Left ventricle myocardium inferior (tissue), 1 donor: ENCODE measurements around the gene RAB3C. TPM values are rescaled to one million over a fixed set of nuclear protein-coding genes. Genes with fewer than 3 reads are reported as not detected.

Experiments
- DNase-seq: peaks from one replicate; pipeline ENCODE4 v3.0.0-alpha.2; 2020
- H3K27ac ChIP-seq: fragments of 200-600 bp; replicated peaks from 2 replicates; pipeline ENCODE4 v1.8.0; 2021
- H3K27me3 ChIP-seq: fragments of 200-600 bp; 2 replicates; pipeline ENCODE4 v1.8.0; 2021; ENCODE audit warnings: low read depth
- H3K36me3 ChIP-seq: fragments of 200-600 bp; 2 replicates; pipeline ENCODE4 v1.8.0; 2021
- H3K4me1 ChIP-seq: fragments of 200-600 bp; 2 replicates; pipeline ENCODE4 v1.8.0; 2021
- H3K4me3 ChIP-seq: fragments of 200-600 bp; 2 replicates; pipeline ENCODE4 v1.8.0; 2021; ENCODE audit warnings: mild to moderate bottlenecking, moderate library complexity
- H3K9me3 ChIP-seq: fragments of 200-600 bp; replicated peaks from 2 replicates; pipeline ENCODE4 v1.8.0; 2021
- intact Hi-C: fragments of 100-400 bp; cut with micrococcal nuclease; formaldehyde crosslinking; loops from one replicate; pipeline ENCODE4 v1.11.0; 2022
- total RNA-seq: library from RNA; stranded (reverse); fragmentation: NEBNext Ultra II Directional; extraction: Animal tissue kit (Norgen Biotek cat#: 25700); gene quantifications from one replicate; pipeline ENCODE4 v1.2.1, GENCODE V29; 2021
- TF ChIP-seq, protein P1 (sequence below): fragments of 200-600 bp; IDR thresholded peaks from 2 replicates; pipeline ENCODE4 v1.8.0; 2021; ENCODE audit warnings: antibody characterized with exemption, mild to moderate bottlenecking, borderline replicate concordance
- donor health status: DM: no; HTN: yes; CAD: no; lungs with severe emphysema.

RAB3C gene
- total RNA-seq, 1 donor from 2014 or later = 1.2 TPM

DNA sequence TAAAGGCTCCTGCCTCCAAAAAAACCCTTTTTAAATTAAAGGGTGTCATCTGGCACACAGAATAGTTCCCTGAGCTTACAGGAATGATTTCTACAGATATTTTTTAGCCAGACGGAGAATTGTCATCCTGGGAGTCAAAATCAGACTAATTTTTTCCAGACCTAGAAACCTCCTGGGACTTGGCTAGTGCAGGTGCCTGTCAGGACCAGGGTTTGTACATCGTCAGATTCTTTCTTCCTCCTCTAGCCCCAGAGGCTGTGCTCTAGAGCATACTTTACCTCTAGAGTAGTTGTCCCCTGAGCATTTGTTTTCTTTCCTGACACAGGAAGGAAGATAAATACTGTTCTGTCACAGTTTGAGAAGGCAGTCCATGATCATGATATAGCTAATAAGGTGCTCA is 52.5 kb downstream of the RAB3C start:
- Histone ChIP-seq H3K4me1 (no peaks in the 10 kb centered on the region), H3K27ac (no peak overlapping the region), H3K27me3 (no peaks in the 10 kb centered on the region), H3K36me3 (no peaks in the 10 kb centered on the region), H3K9me3 (no peaks in the 10 kb centered on the region), H3K4me3 (no peak overlapping the region)
- no peak for DNase-seq
- TF ChIP-seq, protein P1, sequence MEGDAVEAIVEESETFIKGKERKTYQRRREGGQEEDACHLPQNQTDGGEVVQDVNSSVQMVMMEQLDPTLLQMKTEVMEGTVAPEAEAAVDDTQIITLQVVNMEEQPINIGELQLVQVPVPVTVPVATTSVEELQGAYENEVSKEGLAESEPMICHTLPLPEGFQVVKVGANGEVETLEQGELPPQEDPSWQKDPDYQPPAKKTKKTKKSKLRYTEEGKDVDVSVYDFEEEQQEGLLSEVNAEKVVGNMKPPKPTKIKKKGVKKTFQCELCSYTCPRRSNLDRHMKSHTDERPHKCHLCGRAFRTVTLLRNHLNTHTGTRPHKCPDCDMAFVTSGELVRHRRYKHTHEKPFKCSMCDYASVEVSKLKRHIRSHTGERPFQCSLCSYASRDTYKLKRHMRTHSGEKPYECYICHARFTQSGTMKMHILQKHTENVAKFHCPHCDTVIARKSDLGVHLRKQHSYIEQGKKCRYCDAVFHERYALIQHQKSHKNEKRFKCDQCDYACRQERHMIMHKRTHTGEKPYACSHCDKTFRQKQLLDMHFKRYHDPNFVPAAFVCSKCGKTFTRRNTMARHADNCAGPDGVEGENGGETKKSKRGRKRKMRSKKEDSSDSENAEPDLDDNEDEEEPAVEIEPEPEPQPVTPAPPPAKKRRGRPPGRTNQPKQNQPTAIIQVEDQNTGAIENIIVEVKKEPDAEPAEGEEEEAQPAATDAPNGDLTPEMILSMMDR = no peak
- intact Hi-C loops = no loop called here

DNA sequence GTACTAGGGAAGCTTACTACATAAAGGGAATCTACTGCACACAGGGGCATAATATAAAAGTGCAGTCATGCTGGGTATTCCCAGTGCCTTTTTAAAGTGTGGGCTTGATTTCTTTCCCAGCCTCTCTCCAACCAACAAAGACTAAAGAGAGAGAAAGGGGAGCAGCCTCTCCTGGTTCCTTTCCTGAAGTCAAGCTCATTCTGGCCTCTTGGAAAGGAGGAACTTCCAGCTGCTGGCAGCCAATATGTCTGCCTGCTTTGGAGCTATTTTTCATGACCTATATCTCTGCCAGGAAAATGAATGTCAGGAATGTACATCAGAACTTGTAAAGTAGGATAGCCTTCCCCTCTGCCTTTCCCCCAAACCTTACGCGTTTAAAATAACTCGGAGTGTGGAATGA is 57.1 kb downstream of the RAB3C start:
- no peak overlapping the region for H3K27ac ChIP-seq
- H3K9me3 ChIP-seq = no peaks in the 10 kb centered on the region
- no peaks in the 10 kb centered on the region for H3K27me3 ChIP-seq
- intact Hi-C loops = no loop called here
- H3K4me1 ChIP-seq = no peaks in the 10 kb centered on the region
- H3K4me3 ChIP-seq = no peak overlapping the region
- TF ChIP-seq, protein P1 = no peak
- DNase-seq = no peak
- H3K36me3 ChIP-seq = no peaks in the 10 kb centered on the region

DNA sequence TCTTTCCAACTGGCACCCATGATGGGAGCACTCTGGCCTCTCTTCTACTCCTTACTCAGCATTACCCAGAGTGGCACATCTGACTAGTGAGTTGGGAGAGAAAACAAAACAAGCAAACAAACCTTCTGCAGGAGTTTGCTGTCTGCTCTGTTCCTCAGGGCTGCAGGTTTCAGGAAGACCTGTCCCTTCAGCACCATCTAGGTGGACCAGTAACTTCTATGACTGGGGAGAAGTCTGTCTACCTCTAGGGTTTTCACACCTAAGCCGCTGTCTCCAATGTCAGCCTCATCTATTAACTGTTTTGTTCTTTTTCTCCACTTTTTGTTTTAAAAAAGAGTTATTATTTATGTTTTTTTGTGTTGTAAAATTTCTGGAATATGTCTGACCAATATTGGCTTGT is 58.7 kb downstream of the RAB3C start:
- TF ChIP-seq, protein P1 = no peak
- no peak for DNase-seq
- no peaks in the 10 kb centered on the region for H3K4me1 ChIP-seq
- no peaks in the 10 kb centered on the region for H3K27me3 ChIP-seq
- no peak overlapping the region for H3K4me3 ChIP-seq
- no peaks in the 10 kb centered on the region for H3K9me3 ChIP-seq
- no peaks in the 10 kb centered on the region for H3K36me3 ChIP-seq
- no peak overlapping the region for H3K27ac ChIP-seq
- intact Hi-C loops = no loop called here

- Histone ChIP-seq H3K27me3 (peaks cover 5% of the 10 kb centered on the region), H3K27ac (no peak overlapping the region), H3K4me3 (no peak overlapping the region), H3K4me1 (no peaks in the 10 kb centered on the region), H3K9me3 (no peaks in the 10 kb centered on the region), H3K36me3 (no peaks in the 10 kb centered on the region)
- no peak for DNase-seq
- TF ChIP-seq, protein P1 = no peak
- intact Hi-C loops = no loop called here
Measured at GRCh38 chr5:58648846-58649245, 66.0 kb downstream of the RAB3C start.

- Histone ChIP-seq H3K36me3 (no peaks in the 10 kb centered on the region), H3K27me3 (peaks cover 5% of the 10 kb centered on the region), H3K4me3 (no peak overlapping the region), H3K9me3 (no peaks in the 10 kb centered on the region), H3K4me1 (no peaks in the 10 kb centered on the region), H3K27ac (no peak overlapping the region)
- TF ChIP-seq, protein P1 = no peak
- DNase-seq = no peak
- intact Hi-C loops = no loop called here
Measured at GRCh38 chr5:58649716-58650115, 66.8 kb downstream of the RAB3C start.

- no peaks in the 10 kb centered on the region for H3K9me3 ChIP-seq
- TF ChIP-seq, protein P1 = no peak
- DNase-seq = no peak
Measured at GRCh38 chr5:58653521-58653920, 70.6 kb downstream of the RAB3C start.

More at GRCh38 chr5:58653521-58653920, 70.6 kb downstream of the RAB3C start:
- Histone ChIP-seq H3K4me1 (no peaks in the 10 kb centered on the region), H3K27me3 (no peaks in the 10 kb centered on the region), H3K27ac (no peak overlapping the region), H3K36me3 (no peaks in the 10 kb centered on the region), H3K4me3 (no peak overlapping the region)
- intact Hi-C loops = no loop called here
